Amygdala (tissue), 56 donors: Measurements from ENCODE around the gene PML.

Experiments used
- DNase-seq, 56 donors: peaks; one replicate each; lab custom pipeline; 2025; lab: John Stamatoyannopoulos, UW

PML gene

GRCh38 chr15:73997986-73998385 is 3.5 kb downstream of the PML start:
- DNase-seq: no peak

GRCh38 chr15:74006774-74007639 is 12.5 kb downstream of the PML start:
- DNase-seq: no peak

- no peak for DNase-seq
These were observed 13.4 kb downstream of the PML start for GRCh38 chr15:74007820-74008371.

GRCh38 chr15:74008901-74009300 is 14.4 kb downstream of the PML start:
- no peak for DNase-seq

- DNase-seq: no peak
These were observed 16.5 kb downstream of the PML start for GRCh38 chr15:74010929-74011540.

- DNase-seq: no peak
These were observed 17.1 kb downstream of the PML start for GRCh38 chr15:74011610-74012009.

GRCh38 chr15:74013374-74013894 is 18.9 kb downstream of the PML start:
- no peak for DNase-seq

- DNase-seq: no peak
These were observed 25.2 kb downstream of the PML start for GRCh38 chr15:74019734-74020133.

- DNase-seq: no peak
These were observed 28.4 kb downstream of the PML start for GRCh38 chr15:74022706-74023470.

- no peak for DNase-seq
These were observed 30.2 kb downstream of the PML start for GRCh38 chr15:74024687-74025086.

GRCh38 chr15:74025436-74025835 is 30.9 kb downstream of the PML start:
- DNase-seq: no peak

- no peak for DNase-seq
These were observed 33.2 kb downstream of the PML start for GRCh38 chr15:74027688-74028087.

- no peak for DNase-seq
These were observed 34.1 kb downstream of the PML start for GRCh38 chr15:74028646-74029045.

- DNase-seq: no peak
These were observed 37.5 kb downstream of the PML start for GRCh38 chr15:74032046-74032445.

- DNase-seq: no peak
These were observed 38.4 kb downstream of the PML start for GRCh38 chr15:74032606-74033561.

- no peak for DNase-seq
These were observed 39.8 kb downstream of the PML start for GRCh38 chr15:74034206-74034755.

GRCh38 chr15:74035121-74036017 is 40.9 kb downstream of the PML start:
- no peak for DNase-seq
